NCI-H1417 treated with DMSO at 0.1 percent for 48 hours (cell line): ENCODE results near the gene P4HA2.

ENCODE experiments used
- DNase-seq: peaks from one replicate; lab custom pipeline; 2025; lab: John Stamatoyannopoulos, UW

The P4HA2 gene

GRCh38 chr5:132264546-132265335 lies 37.1 kb upstream of the P4HA2 start:
- no peak for DNase-seq

- DNase-seq = no peak
These were observed 36.1 kb upstream of the P4HA2 start for GRCh38 chr5:132263548-132264261.

- DNase-seq = no peak
These were observed 35.4 kb upstream of the P4HA2 start for GRCh38 chr5:132262882-132263547.

GRCh38 chr5:132261881-132262845 lies 34.5 kb upstream of the P4HA2 start:
- no peak for DNase-seq

- no peak for DNase-seq
These were observed 33.3 kb upstream of the P4HA2 start for GRCh38 chr5:132260714-132261551.

GRCh38 chr5:132260051-132260450 lies 32.4 kb upstream of the P4HA2 start:
- no peak for DNase-seq

GRCh38 chr5:132259069-132259851 lies 31.6 kb upstream of the P4HA2 start:
- DNase-seq = no peak

GRCh38 chr5:132258102-132259068 lies 30.7 kb upstream of the P4HA2 start:
- no peak for DNase-seq

GRCh38 chr5:132257131-132258101 lies 29.8 kb upstream of the P4HA2 start, which contains the start of gene PDLIM4:
Gene PDLIM4 (plus strand): TSS chr5:132257696. CDS start chr5:132257735, 39 bp downstream.
- DNase-seq = no peak

GRCh38 chr5:132256783-132257130 lies 29.1 kb upstream of the P4HA2 start:
- no peak for DNase-seq

GRCh38 chr5:132256086-132256782 lies 28.6 kb upstream of the P4HA2 start:
- DNase-seq = no peak

GRCh38 chr5:132254321-132254977 lies 26.8 kb upstream of the P4HA2 start:
- DNase-seq = no peak

- DNase-seq = no peak
These were observed 26.0 kb upstream of the P4HA2 start for GRCh38 chr5:132253452-132254320.

GRCh38 chr5:132253008-132253441 lies 25.4 kb upstream of the P4HA2 start:
- DNase-seq = no peak

- DNase-seq = no peak
These were observed 23.6 kb upstream of the P4HA2 start for GRCh38 chr5:132251220-132251725.
